NCI-H2029 treated with DMSO at 0.1 percent for 48 hours (cell line): Measurements from ENCODE around the gene PCDHGA12.
"Not testable (repeated sequence)": the region's sequence is repeated elsewhere in the genome, so short reads cannot be mapped to it uniquely, and the experiment has no call there.

Source experiments
- DNase-seq: peaks from one replicate; lab custom pipeline; 2025; lab: John Stamatoyannopoulos, UW

PCDHGA12 gene

DNA sequence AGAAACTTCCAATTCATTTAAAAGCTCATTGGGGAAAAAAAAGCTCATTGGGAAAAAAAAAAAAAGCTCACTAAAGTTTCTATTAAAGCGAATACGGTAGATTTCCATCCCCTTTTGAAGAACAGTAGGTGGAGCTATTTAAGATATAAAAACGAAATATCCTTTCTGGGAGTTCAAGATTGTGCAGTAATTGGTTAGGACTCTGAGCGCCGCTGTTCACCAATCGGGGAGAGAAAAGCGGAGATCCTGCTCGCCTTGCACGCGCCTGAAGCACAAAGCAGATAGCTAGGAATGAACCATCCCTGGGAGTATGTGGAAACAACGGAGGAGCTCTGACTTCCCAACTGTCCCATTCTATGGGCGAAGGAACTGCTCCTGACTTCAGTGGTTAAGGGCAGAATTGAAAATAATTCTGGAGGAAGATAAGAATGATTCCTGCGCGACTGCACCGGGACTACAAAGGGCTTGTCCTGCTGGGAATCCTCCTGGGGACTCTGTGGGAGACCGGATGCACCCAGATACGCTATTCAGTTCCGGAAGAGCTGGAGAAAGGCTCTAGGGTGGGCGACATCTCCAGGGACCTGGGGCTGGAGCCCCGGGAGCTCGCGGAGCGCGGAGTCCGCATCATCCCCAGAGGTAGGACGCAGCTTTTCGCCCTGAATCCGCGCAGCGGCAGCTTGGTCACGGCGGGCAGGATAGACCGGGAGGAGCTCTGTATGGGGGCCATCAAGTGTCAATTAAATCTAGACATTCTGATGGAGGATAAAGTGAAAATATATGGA, at the start of gene PCDHGA12:
Gene PCDHGA12, plus strand, starts transcription at position 176 of the 782 bp plus-strand sequence. Its CDS starts 253 bp downstream, at position 429.
- no peak for DNase-seq

DNA sequence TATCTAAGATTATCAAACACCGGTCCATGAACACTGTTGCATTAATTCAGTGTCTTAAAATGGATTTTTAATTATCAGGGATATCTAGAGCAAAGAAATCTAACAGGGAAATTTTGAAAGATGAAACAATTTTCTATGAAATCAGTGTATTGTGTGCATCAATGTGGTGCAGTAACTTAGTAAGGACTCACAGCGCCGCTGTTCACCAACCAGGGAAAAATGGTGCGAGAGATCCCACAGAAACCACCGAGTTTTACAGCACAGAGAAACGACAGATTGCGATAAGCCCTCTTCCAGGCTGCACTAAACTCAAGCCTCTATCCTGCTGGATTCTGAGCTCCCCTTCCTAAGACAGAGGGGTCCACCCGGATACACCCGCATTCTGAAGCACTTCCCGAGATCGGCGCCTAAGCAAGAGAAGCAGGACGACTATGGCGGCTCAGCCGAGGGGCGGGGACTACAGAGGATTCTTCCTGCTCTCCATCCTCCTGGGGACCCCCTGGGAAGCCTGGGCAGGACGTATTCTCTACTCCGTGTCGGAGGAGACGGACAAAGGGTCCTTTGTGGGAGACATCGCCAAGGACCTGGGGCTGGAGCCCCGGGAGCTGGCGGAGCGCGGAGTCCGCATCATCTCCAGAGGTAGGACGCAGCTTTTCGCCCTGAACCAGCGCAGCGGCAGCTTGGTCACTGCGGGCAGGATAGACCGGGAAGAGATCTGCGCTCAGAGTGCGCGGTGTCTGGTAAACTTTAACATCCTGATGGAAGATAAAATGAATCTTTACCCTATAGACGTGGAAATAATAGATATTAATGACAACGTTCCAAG, 47.6 kb upstream of the PCDHGA12 start, which contains the start of gene PCDHGA7:
Gene PCDHGA7, plus strand, starts transcription at position 274 of the 826 bp plus-strand sequence. Its CDS starts 158 bp downstream, at position 432.
- DNase-seq: no peak

DNA sequence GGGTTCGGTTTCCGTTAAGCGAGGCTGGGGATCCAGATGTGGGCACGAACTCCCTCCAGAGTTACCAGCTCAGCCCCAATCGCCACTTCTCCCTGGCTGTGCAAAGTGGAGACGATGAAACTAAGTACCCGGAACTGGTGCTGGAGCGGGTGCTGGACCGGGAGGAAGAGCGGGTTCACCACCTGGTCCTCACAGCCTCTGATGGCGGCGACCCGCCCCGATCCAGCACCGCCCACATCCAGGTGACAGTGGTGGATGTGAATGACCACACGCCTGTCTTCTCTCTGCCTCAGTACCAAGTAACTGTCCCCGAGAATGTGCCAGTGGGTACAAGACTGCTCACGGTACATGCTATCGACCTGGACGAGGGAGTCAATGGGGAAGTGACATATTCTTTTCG, 47.0 kb upstream of the PCDHGA12 start:
- no peak for DNase-seq

DNA sequence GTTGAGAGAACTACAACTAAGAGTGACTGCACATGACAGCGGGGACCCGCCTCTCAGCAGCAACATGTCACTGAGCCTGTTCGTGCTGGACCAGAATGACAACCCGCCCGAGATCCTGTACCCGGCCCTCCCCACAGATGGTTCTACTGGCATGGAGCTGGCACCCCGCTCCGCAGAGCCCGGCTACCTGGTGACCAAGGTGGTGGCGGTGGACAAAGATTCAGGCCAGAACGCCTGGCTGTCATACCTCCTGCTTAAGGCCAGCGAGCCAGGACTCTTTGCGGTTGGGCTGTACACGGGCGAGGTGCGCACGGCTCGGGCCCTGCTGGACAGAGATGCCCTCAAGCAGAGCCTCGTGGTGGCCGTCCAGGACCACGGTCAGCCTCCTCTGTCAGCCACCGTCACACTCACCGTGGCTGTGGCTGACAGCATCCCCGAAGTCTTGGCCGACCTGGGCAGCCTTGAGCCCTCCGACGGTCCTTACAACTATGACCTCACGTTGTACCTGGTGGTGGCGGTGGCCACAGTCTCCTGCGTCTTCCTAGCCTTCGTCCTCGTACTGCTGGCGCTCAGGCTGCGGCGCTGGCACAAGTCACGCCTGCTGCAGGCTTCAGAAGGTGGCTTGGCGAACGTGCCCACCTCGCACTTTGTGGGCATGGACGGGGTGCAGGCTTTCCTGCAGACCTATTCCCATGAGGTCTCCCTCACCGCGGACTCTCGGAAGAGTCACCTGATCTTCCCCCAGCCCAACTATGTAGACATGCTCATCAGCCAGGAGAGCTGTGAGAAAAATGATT, 45.6 kb upstream of the PCDHGA12 start:
- no peak for DNase-seq

DNA sequence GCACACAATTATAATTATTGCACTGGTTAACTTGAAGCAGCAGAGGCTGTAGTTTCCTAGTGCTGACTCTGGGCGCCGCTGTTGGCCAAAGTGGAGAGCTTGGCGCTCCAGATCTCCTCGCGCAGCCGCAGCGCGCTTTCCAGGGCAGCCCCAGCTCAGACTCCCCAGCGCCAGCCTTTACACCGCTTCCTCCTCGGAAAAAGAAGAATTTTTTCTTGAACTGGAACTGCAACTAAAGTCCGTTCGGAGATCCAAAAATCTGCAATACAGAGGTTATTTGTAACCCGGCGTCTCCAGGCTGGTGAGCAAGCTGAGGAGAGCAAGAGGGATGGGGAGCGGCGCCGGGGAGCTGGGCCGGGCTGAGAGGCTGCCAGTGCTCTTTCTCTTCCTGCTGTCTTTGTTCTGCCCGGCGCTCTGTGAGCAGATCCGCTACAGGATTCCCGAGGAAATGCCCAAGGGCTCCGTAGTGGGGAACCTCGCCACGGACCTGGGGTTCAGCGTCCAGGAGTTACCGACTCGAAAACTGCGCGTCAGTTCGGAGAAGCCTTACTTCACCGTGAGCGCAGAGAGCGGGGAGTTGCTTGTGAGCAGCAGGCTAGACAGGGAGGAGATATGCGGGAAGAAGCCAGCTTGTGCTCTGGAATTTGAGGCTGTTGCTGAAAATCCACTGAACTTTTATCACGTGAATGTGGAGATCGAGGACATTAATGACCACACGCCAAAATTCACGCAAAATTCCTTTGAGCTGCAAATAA, 42.6 kb upstream of the PCDHGA12 start, which contains the start of gene PCDHGB4:
Gene PCDHGB4, plus strand, starts transcription at position 142 of the 755 bp plus-strand sequence. Its CDS starts 187 bp downstream, at position 329.
- not testable (repeated sequence) for DNase-seq

DNA sequence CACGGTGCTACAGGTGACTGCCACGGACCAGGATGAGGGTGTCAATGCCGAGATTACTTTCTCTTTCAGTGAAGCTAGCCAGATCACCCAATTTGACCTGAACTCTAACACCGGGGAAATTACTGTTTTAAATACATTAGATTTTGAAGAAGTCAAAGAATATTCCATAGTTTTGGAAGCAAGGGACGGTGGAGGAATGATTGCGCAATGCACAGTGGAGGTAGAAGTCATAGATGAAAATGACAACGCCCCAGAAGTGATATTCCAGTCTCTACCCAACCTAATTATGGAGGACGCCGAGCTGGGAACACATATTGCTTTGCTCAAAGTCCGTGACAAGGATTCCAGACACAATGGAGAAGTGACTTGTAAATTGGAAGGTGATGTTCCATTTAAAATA, 41.6 kb upstream of the PCDHGA12 start:
- DNase-seq: no peak

DNA sequence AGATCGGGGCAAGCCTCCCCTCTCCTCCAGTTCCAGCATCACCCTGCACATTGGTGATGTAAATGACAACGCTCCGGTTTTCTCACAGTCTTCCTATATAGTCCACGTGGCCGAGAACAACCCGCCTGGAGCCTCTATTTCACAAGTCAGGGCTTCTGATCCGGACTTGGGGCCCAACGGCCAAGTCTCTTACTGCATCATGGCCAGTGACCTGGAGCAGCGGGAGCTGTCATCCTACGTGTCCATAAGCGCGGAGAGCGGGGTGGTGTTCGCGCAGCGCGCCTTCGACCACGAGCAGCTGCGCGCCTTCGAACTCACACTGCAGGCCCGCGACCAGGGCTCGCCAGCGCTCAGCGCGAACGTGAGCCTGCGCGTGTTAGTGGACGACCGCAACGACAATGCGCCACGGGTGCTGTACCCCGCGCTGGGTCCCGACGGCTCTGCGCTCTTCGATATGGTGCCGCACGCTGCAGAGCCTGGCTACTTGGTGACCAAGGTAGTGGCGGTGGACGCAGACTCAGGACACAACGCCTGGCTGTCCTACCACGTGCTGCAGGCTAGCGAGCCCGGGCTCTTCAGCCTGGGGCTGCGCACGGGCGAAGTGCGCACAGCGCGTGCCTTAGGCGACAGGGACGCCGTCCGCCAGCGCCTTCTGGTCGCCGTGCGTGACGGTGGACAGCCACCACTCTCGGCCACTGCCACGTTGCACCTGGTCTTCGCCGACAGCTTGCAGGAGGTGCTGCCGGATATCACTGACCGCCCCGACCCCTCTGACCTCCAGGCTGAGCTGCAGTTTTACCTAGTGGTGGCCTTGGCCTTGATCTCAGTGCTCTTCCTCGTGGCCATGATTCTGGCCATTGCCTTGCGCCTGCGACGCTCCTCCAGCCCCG, 40.9 kb upstream of the PCDHGA12 start:
- DNase-seq: no peak

DNA sequence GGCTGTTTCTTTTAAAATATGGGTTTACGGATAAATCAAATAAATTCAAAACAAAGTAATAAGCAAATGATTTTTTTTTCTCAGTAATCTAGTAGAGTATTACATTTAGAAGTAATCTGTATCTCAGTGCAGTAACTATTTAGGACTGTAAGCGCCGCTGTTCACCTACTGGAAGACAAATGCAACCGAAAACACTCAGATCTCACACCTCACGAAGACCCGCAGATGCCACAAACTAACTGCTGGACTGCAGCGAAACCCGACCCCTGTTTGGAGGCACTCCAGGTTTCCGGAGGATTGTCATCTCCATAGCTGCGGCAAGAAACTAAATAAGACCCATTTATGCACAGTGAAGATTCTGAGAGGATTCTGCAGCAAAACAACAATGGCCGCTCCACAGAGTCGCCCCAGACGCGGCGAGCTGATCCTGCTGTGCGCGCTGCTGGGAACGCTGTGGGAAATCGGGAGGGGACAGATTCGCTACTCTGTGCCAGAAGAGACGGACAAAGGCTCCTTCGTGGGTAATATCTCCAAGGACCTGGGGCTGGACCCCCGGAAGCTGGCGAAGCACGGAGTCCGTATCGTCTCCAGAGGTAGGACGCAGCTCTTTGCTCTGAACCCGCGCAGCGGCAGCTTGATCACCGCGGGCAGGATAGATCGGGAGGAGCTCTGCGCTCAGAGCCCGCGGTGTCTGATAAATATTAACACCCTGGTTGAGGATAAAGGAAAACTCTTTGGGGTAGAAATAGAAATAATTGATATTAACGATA, 37.7 kb upstream of the PCDHGA12 start, which contains the start of gene PCDHGA8:
Gene PCDHGA8, plus strand, starts transcription at position 205 of the 770 bp plus-strand sequence. Its CDS starts 181 bp downstream, at position 386.
- DNase-seq: no peak

DNA sequence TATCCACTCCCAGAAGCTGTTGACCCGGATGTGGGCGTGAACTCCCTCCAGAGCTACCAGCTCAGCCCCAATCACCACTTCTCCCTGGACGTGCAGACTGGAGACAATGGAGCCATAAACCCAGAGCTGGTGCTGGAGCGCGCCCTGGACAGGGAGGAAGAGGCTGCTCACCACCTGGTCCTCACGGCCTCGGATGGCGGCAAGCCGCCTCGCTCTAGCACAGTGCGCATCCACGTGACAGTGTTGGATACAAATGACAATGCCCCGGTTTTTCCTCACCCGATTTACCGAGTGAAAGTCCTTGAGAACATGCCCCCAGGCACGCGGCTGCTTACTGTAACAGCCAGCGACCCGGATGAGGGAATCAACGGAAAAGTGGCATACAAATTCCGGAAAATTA, 37.0 kb upstream of the PCDHGA12 start:
- DNase-seq: no peak

DNA sequence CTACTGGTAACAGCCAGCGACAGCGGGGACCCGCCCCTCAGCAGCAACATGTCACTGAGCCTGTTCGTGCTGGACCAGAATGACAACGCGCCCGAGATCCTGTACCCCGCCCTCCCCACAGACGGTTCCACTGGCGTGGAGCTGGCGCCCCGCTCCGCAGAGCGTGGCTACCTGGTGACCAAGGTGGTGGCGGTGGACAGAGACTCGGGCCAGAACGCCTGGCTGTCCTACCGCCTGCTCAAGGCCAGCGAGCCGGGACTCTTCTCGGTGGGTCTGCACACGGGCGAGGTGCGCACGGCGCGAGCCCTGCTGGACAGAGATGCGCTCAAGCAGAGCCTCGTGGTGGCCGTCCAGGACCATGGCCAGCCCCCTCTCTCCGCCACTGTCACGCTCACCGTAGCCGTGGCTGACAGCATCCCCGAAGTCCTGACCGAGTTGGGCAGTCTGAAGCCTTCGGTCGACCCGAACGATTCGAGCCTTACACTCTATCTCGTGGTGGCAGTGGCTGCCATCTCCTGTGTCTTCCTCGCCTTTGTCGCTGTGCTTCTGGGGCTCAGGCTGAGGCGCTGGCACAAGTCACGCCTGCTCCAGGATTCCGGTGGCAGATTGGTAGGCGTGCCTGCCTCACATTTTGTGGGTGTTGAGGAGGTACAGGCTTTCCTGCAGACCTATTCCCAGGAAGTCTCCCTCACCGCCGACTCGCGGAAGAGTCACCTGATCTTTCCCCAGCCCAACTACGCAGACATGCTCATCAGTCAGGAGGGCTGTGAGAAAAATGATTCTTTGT, 35.7 kb upstream of the PCDHGA12 start:
- not testable (repeated sequence) for DNase-seq

DNA sequence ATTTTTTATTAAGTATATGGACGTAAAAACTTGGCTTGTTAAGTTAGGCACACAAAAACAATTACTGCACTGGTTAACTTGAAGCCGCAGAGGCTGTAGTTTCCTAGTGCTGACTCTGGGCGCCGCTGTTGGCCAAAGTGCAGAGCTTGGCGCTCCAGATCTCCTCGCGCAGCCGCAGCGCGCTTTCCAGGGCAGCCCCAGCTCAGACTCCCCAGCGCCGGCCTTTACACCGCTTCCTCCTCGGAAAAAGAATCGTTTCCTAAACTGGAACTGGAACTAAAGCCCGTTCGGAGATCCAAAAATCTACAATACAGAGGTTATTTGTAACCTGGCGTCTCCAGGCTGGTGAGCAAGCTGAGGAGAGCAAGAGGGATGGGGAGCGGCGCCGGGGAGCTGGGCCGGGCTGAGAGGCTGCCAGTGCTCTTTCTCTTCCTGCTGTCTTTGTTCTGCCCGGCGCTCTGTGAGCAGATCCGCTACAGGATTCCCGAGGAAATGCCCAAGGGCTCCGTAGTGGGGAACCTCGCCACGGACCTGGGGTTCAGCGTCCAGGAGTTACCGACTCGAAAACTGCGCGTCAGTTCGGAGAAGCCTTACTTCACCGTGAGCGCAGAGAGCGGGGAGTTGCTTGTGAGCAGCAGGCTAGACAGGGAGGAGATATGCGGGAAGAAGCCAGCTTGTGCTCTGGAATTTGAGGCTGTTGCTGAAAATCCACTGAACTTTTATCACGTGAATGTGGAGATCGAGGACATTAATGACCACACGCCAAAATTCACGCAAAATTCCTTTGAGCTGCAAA, 32.4 kb upstream of the PCDHGA12 start, which contains the start of gene PCDHGB5:
Gene PCDHGB5, plus strand, starts transcription at position 192 of the 796 bp plus-strand sequence. Its CDS starts 181 bp downstream, at position 373.
- DNase-seq: not testable (repeated sequence)

DNA sequence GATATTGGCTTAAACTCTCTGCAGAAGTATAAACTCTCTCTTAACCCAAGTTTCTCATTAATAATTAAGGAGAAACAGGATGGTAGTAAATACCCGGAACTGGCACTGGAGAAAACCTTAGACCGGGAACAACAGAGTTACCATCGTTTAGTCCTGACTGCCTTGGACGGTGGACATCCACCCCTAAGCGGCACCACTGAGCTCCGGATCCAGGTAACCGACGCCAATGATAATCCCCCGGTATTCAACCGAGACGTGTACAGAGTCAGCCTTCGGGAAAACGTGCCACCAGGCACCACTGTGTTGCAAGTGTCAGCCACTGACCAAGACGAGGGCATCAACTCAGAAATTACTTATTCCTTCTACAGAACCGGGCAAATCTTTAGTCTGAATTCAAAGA, 31.7 kb upstream of the PCDHGA12 start:
- DNase-seq: no peak

DNA sequence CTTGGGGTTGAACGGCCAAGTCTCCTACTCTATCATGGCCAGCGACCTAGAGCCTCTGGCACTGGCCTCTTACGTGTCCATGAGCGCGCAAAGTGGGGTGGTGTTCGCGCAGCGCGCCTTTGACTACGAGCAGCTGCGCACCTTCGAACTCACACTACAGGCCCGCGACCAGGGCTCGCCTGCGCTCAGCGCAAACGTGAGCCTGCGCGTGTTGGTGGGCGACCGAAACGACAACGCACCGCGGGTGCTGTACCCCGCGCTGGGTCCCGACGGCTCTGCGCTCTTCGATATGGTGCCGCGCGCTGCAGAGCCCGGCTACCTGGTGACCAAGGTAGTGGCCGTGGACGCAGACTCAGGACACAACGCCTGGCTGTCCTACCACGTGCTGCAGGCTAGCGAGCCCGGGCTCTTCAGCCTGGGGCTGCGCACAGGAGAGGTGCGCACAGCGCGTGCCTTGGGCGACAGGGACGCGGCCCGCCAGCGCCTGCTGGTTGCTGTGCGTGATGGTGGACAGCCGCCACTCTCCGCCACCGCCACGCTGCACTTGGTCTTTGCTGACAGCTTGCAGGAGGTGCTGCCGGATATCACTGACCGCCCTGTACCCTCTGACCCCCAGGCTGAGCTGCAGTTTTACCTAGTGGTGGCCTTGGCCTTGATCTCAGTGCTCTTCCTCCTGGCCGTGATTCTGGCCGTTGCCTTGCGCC, 30.6 kb upstream of the PCDHGA12 start:
- no peak for DNase-seq

DNA sequence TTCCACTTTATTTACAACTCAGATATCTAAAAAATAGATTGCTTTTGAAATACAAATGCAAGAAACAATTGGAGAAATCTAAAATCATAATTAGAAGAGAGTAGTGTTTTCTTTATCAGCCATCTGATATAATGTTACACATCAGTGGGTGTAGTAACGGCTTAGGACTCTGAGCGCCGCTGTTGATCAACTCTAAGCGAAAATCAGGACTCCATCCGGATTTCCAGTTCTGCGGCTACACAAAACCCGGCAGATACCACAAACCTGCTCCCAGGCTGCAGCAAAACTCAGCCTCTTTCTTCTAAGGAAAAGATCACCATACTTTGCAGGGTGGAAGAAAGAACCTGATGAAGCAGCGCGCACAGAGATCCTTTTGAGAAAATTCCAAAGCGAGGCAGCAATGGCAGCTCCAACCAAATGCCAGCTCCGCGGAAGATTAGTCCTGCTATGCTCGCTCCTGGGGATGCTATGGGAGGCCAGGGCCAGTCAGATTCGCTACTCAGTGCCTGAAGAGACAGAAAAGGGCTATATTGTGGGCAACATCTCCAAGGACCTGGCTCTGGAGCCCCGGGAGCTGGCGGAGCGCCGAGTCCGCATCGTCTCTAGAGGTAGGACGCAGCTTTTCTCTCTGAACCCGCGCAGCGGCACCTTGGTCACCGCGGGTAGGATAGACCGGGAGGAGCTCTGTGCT, 27.6 kb upstream of the PCDHGA12 start, which contains the start of gene PCDHGA9:
Gene PCDHGA9, plus strand, starts transcription at position 226 of the 691 bp plus-strand sequence. Its CDS starts 175 bp downstream, at position 401.
- DNase-seq: no peak

DNA sequence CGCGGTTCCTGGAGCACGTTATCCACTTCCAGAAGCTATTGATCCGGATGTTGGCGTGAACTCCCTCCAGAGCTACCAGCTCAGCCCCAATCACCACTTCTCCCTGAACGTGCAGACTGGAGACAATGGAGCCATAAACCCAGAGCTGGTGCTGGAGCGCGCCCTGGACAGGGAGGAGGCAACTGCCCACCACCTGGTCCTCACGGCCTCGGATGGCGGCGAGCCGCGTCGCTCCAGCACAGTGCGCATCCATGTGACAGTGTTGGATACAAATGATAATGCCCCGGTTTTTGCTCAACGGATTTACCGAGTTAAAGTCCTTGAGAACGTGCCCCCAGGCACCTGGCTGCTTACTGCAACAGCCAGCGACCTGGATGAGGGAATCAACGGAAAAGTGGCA, 26.9 kb upstream of the PCDHGA12 start:
- no peak for DNase-seq
